Smooth muscle cell (in vitro differentiated cells): ENCODE results near the gene TMEM45A. TPM values are rescaled to one million over a fixed set of nuclear protein-coding genes. Genes with fewer than 3 reads are reported as not detected.

Experiments
- DNase-seq: peaks from one replicate; lab custom pipeline; 2025; ENCODE audit not compliant: unreplicated experiment; lab: John Stamatoyannopoulos, UW
- H2AFZ ChIP-seq: fragments of 200-600 bp; sonication (generic); 2 replicates; pipeline ENCODE4 v1.6.0; 2016; ENCODE audit warnings: antibody characterized with exemption, low read depth, mild to moderate bottlenecking
- H3F3A ChIP-seq: fragments of 200-600 bp; sonication (generic); 2 replicates; pipeline ENCODE4 v1.6.0; 2017; ENCODE audit warnings: antibody characterized with exemption, low read depth
- H3K27ac ChIP-seq: fragments of 200-600 bp; sonication (generic); 2 replicates; pipeline ENCODE4 v1.5.1; 2016; ENCODE audit warnings: low read depth, mild to moderate bottlenecking
- H3K27me3 ChIP-seq: fragments of 200-600 bp; sonication (generic); 2 replicates; pipeline ENCODE4 v1.6.1; 2016; ENCODE audit warnings: low read depth, mild to moderate bottlenecking
- H3K36me3 ChIP-seq: fragments of 200-600 bp; sonication (generic); 2 replicates; pipeline ENCODE4 v1.5.1; 2016; ENCODE audit warnings: low read depth
- H3K4me1 ChIP-seq: fragments of 200-600 bp; sonication (generic); 2 replicates; pipeline ENCODE4 v1.5.1; 2016; ENCODE audit warnings: low read depth
- H3K4me2 ChIP-seq: fragments of 200-600 bp; sonication (generic); 2 replicates; pipeline ENCODE4 v1.6.0; 2016; ENCODE audit warnings: mild to moderate bottlenecking
- H3K4me3 ChIP-seq: fragments of 200-600 bp; sonication (generic); 2 replicates; pipeline ENCODE4 v1.5.1; 2016; ENCODE audit warnings: mild to moderate bottlenecking
- H3K79me2 ChIP-seq: fragments of 200-600 bp; sonication (generic); 2 replicates; pipeline ENCODE4 v1.6.0; 2016; ENCODE audit warnings: low read depth, mild to moderate bottlenecking
- H3K9ac ChIP-seq: fragments of 200-600 bp; sonication (generic); 2 replicates; pipeline ENCODE4 v1.6.0; 2016; ENCODE audit warnings: low read depth
- H3K9me3 ChIP-seq: fragments of 200-600 bp; sonication (generic); replicated peaks from 2 replicates; pipeline ENCODE4 v1.5.1; 2016; ENCODE audit warnings: low read depth
- H4K20me1 ChIP-seq: fragments of 200-600 bp; sonication (generic); 2 replicates; pipeline ENCODE4 v1.6.0; 2016; ENCODE audit warnings: low read depth
- CTCF ChIP-seq: fragments of 200-600 bp; sonication (generic); IDR thresholded peaks from 2 replicates; pipeline ENCODE4 v1.5.1; 2017; ENCODE audit warnings: borderline replicate concordance, mild to moderate bottlenecking, antibody characterized with exemption; ENCODE audit not compliant: insufficient read depth, poor library complexity, severe bottlenecking
- WGBS: methylation state at CpG from one replicate; pipeline ENCODE4 v1.1.7; 2016; ENCODE audit warnings: low lambda C conversion rate; 5-methylcytosine and 5-hydroxymethylcytosine counted together
- polyA plus RNA-seq: library from polyadenylated mRNA; unstranded; fragments of >200 nt; fragmentation: Nextera tagmentation; extraction: Ambion mirVana; gene quantifications from 2 replicates; pipeline ENCODE4 v1.2.1, GENCODE V29; 2016
- total RNA-seq: library from RNA; depleted of rRNA; stranded (reverse); fragments of >200 nt; gene quantifications from 2 replicates; pipeline ENCODE4 v1.2.3, GENCODE V29; 2014

The TMEM45A gene
- total and polyA plus RNA-seq, 2 experiments from 2014 or later = 209 to 280 TPM

- H3K4me3 ChIP-seq = no peak overlapping the region
- H3K4me2 ChIP-seq = no peak overlapping the region
- H2AFZ ChIP-seq = no peak overlapping the region
- no peaks in the 10 kb centered on the region for H3K9me3 ChIP-seq
- no peak for DNase-seq
- no peaks in the 10 kb centered on the region for H3K79me2 ChIP-seq
- H4K20me1 ChIP-seq = no peaks in the 10 kb centered on the region
- TF ChIP-seq CTCF = no peak
- H3F3A ChIP-seq = peaks cover 7% of the 10 kb centered on the region
- no peak overlapping the region for H3K9ac ChIP-seq
- no peaks in the 10 kb centered on the region for H3K4me1 ChIP-seq
- 98% methylated on average over 3 of the region's 3 CpGs for WGBS
- H3K27ac ChIP-seq = no peak overlapping the region
- peaks cover 17% of the 10 kb centered on the region for H3K36me3 ChIP-seq
- H3K27me3 ChIP-seq = no peaks in the 10 kb centered on the region
Observed at GRCh38 chr3:100574536-100574935, 82.1 kb downstream of the TMEM45A start.

GRCh38 chr3:100575704-100576103, 83.3 kb downstream of the TMEM45A start:
- no peaks in the 10 kb centered on the region for H3K27me3 ChIP-seq
- H3K36me3 ChIP-seq = peaks cover 12% of the 10 kb centered on the region
- H2AFZ ChIP-seq = no peak overlapping the region
- no peak overlapping the region for H3K9ac ChIP-seq
- TF ChIP-seq CTCF = no peak
- no peak for DNase-seq
- H3K79me2 ChIP-seq = no peaks in the 10 kb centered on the region
- H3K27ac ChIP-seq = no peak overlapping the region
- H3K4me1 ChIP-seq = no peaks in the 10 kb centered on the region
- H4K20me1 ChIP-seq = no peaks in the 10 kb centered on the region
- H3K4me3 ChIP-seq = no peak overlapping the region
- 98% methylated on average over 6 of the region's 6 CpGs for WGBS
- H3F3A ChIP-seq = peaks cover 7% of the 10 kb centered on the region
- H3K9me3 ChIP-seq = no peaks in the 10 kb centered on the region
- no peak overlapping the region for H3K4me2 ChIP-seq

- Histone ChIP-seq H3K9ac (no peak overlapping the region), H3K4me2 (no peak overlapping the region), H3F3A (peaks cover 8% of the 10 kb centered on the region), H2AFZ (no peak overlapping the region), H3K27ac (no peak overlapping the region), H3K79me2 (no peaks in the 10 kb centered on the region), H3K9me3 (no peaks in the 10 kb centered on the region), H4K20me1 (no peaks in the 10 kb centered on the region), H3K27me3 (no peaks in the 10 kb centered on the region), H3K36me3 (peaks cover 7% of the 10 kb centered on the region), H3K4me3 (no peak overlapping the region), H3K4me1 (no peaks in the 10 kb centered on the region)
- TF ChIP-seq CTCF = no peak
- DNase-seq = no peak
- 58% methylated on average over 1 of the region's 1 CpG for WGBS
Observed at GRCh38 chr3:100577382-100578008, 85.1 kb downstream of the TMEM45A start.

- Histone ChIP-seq H3K4me1 (peaks cover 4% of the 10 kb centered on the region), H3K4me3 (no peak overlapping the region), H3K27me3 (no peaks in the 10 kb centered on the region), H3K4me2 (no peak overlapping the region), H3K79me2 (no peaks in the 10 kb centered on the region), H3K9ac (no peak overlapping the region), H2AFZ (no peak overlapping the region), H3K36me3 (peaks cover 7% of the 10 kb centered on the region), H3K9me3 (no peaks in the 10 kb centered on the region), H3F3A (peaks cover 11% of the 10 kb centered on the region), H4K20me1 (no peaks in the 10 kb centered on the region), H3K27ac (no peak overlapping the region)
- no peak for TF ChIP-seq CTCF
- DNase-seq = no peak
Observed at GRCh38 chr3:100578646-100579045, 86.2 kb downstream of the TMEM45A start.
